GM23338 (cell line): ENCODE measurements around the gene ZNF805. TPM values are rescaled to one million over a fixed set of nuclear protein-coding genes. Genes with fewer than 3 reads are reported as not detected.

ENCODE experiments used
- ATAC-seq: fragments of 200-7000 bp; cut with Tn5 transposase; 3 replicates; pipeline ENCODE4 v1.9.1; 2020
- DNase-seq: peaks from one replicate; pipeline ENCODE4 v3.0.0-alpha.2; 2015; ENCODE audit warnings: low spot score
- H2AFZ ChIP-seq: fragments of 200-600 bp; sonication (generic); 2 replicates; pipeline ENCODE4 v1.8.0; 2016; ENCODE audit warnings: antibody characterized with exemption, mild to moderate bottlenecking, moderate library complexity
- H3F3A ChIP-seq: fragments of 200-600 bp; sonication (generic); replicated peaks from 2 replicates; pipeline ENCODE4 v1.8.0; 2017; ENCODE audit warnings: antibody characterized with exemption, mixed run types, low read depth
- H3K27ac ChIP-seq: fragments of 200-600 bp; sonication (generic); 2 replicates; pipeline ENCODE4 v1.6.1; 2016; ENCODE audit warnings: low read depth
- H3K27me3 ChIP-seq: fragments of 200-600 bp; sonication (generic); 2 replicates; pipeline ENCODE4 v1.8.0; 2016; ENCODE audit warnings: mild to moderate bottlenecking, mixed run types, moderate library complexity; ENCODE audit not compliant: insufficient read depth
- H3K36me3 ChIP-seq: fragments of 200-600 bp; sonication (generic); 2 replicates; pipeline ENCODE4 v1.8.0; 2016; ENCODE audit warnings: mild to moderate bottlenecking; ENCODE audit not compliant: insufficient read depth
- H3K4me1 ChIP-seq: fragments of 200-600 bp; sonication (generic); 2 replicates; pipeline ENCODE4 v1.8.0; 2016; ENCODE audit warnings: mild to moderate bottlenecking, moderate library complexity; ENCODE audit not compliant: insufficient read depth
- H3K4me2 ChIP-seq: fragments of 200-600 bp; sonication (generic); 2 replicates; pipeline ENCODE4 v1.7.1; 2017; ENCODE audit warnings: mixed run types
- H3K4me3 ChIP-seq: fragments of 200-600 bp; sonication (generic); 2 replicates; pipeline ENCODE4 v1.6.1; 2016; ENCODE audit warnings: mixed run types
- H3K79me2 ChIP-seq: fragments of 200-600 bp; sonication (generic); replicated peaks from 2 replicates; pipeline ENCODE4 v1.8.0; 2017; ENCODE audit warnings: mild to moderate bottlenecking; ENCODE audit not compliant: insufficient read depth
- H3K9me2 ChIP-seq: fragments of 200-600 bp; sonication (generic); 2 replicates; pipeline ENCODE4 v1.8.0; 2017; ENCODE audit not compliant: insufficient read depth
- H4K20me1 ChIP-seq: fragments of 200-600 bp; sonication (generic); replicated peaks from 2 replicates; pipeline ENCODE4 v1.8.0; 2017; ENCODE audit warnings: mild to moderate bottlenecking; ENCODE audit not compliant: insufficient read depth
- H3K27ac Mint-ChIP-seq: 2 replicates; pipeline ENCODE4 v1.8.0; 2020; ENCODE audit warnings: inconsistent platforms, mild to moderate bottlenecking, moderate library complexity, mixed read lengths
- H3K27me3 Mint-ChIP-seq: 3 replicates; pipeline ENCODE4 v1.8.0; 2022; ENCODE audit warnings: low read depth, mild to moderate bottlenecking, moderate library complexity, mixed read lengths, inconsistent platforms; ENCODE audit not compliant: insufficient read depth, poor library complexity
- H3K36me3 Mint-ChIP-seq: 3 replicates; pipeline ENCODE4 v1.8.0; 2021; ENCODE audit warnings: low read depth, mild to moderate bottlenecking, inconsistent platforms, moderate library complexity, mixed read lengths
- H3K4me1 Mint-ChIP-seq: 3 replicates; pipeline ENCODE4 v1.8.0; 2020; ENCODE audit warnings: mild to moderate bottlenecking, inconsistent platforms, mixed read lengths
- H3K4me3 Mint-ChIP-seq: 3 replicates; pipeline ENCODE4 v1.8.0; 2021; ENCODE audit warnings: moderate library complexity, mild to moderate bottlenecking, inconsistent platforms, mixed read lengths
- H3K9me3 Mint-ChIP-seq: 3 replicates; pipeline ENCODE4 v1.8.0; 2020; ENCODE audit warnings: moderate library complexity, mild to moderate bottlenecking, inconsistent platforms, mixed read lengths
- CREB1 ChIP-seq: fragments of 250-450 bp; sonication (Bioruptor Pico); IDR thresholded peaks from 2 replicates; pipeline ENCODE4 v1.5.0; 2020; ENCODE audit warnings: low read depth, mild to moderate bottlenecking, moderate library complexity
- CTCF ChIP-seq, 2 experiments: fragments of 200-600 bp in 1 of 2; sonication (generic) in 1 of 2; conservative IDR thresholded peaks; 2 replicates each; pipeline versions ENCODE4 v1.5.1 to v1.6.1; 2016 to 2017; ENCODE audit warnings: antibody characterized with exemption in 2 of 2, low read depth in 2 of 2, mild to moderate bottlenecking in 2 of 2, moderate library complexity in 1 of 2
- ETS1 ChIP-seq: IDR thresholded peaks from 2 replicates; pipeline ENCODE4 v1.6.1; 2016; ENCODE audit warnings: antibody characterized with exemption
- EZH2 ChIP-seq: fragments of 200-600 bp; sonication (generic); IDR thresholded peaks from one replicate; pipeline ENCODE4 v1.8.0; 2017; ENCODE audit warnings: antibody characterized with exemption, mild to moderate bottlenecking, low read depth; ENCODE audit not compliant: unreplicated experiment
- EZH2phosphoT487 ChIP-seq: fragments of 200-600 bp; sonication (generic); IDR thresholded peaks from one replicate; pipeline ENCODE4 v1.8.1; 2018; ENCODE audit warnings: antibody characterized with exemption; ENCODE audit not compliant: unreplicated experiment
- JUNB ChIP-seq: IDR thresholded peaks from one replicate; pipeline ENCODE4 v1.6.1; 2016; ENCODE audit warnings: antibody characterized with exemption; ENCODE audit not compliant: unreplicated experiment
- NANOG ChIP-seq: IDR thresholded peaks from 2 replicates; pipeline ENCODE4 v1.6.1; 2016; ENCODE audit warnings: antibody characterized with exemption, borderline replicate concordance
- POLR2AphosphoS5 ChIP-seq: IDR thresholded peaks from 2 replicates; pipeline ENCODE4 v1.6.1; 2016; ENCODE audit warnings: antibody characterized with exemption, low read depth
- STAT1 ChIP-seq: IDR thresholded peaks from one replicate; pipeline ENCODE4 v1.6.1; 2016; ENCODE audit warnings: antibody characterized with exemption; ENCODE audit not compliant: unreplicated experiment
- ZNF114 ChIP-seq: fragments of 250-450 bp; sonication (Bioruptor Pico); IDR thresholded peaks from 2 replicates; pipeline ENCODE4 v1.5.0; 2020; ENCODE audit warnings: mild to moderate bottlenecking, moderate library complexity
- ZNF331 ChIP-seq: fragments of 250-450 bp; sonication (Bioruptor Pico); IDR thresholded peaks from 2 replicates; pipeline ENCODE4 v1.5.0; 2020; ENCODE audit warnings: low read depth, mild to moderate bottlenecking, moderate library complexity
- ZNF462 ChIP-seq: fragments of 250-450 bp; sonication (Bioruptor Pico); IDR thresholded peaks from 2 replicates; pipeline ENCODE4 v1.5.0; 2020; ENCODE audit warnings: mild to moderate bottlenecking, moderate library complexity
- polyA plus RNA-seq: library from polyadenylated mRNA; unstranded; fragments of >200 nt; fragmentation: Nextera tagmentation; extraction: Ambion mirVana; gene quantifications from 2 replicates; pipeline ENCODE4 v1.2.1, GENCODE V29; 2016
- total RNA-seq: library from RNA; depleted of rRNA; stranded (reverse); fragments of >200 nt; shearing (Covaris generic); gene quantifications from 2 replicates; pipeline ENCODE4 v1.2.3, GENCODE V29; 2014
- TF ChIP-seq, protein P1 (sequence below): IDR thresholded peaks from one replicate; pipeline ENCODE4 v1.6.1; 2018; ENCODE audit warnings: antibody characterized with exemption; ENCODE audit not compliant: unreplicated experiment

Gene ZNF805
- total and polyA plus RNA-seq, 2 experiments from 2014 or later: 1.7 to 19.0 TPM

GRCh38 chr19:57279418-57280164 is 39.2 kb downstream of the ZNF805 start:
- Mint-ChIP-seq H3K27me3 (peaks cover 9% of the 10 kb centered on the region), H3K27ac (no peak overlapping the region), H3K9me3 (no peaks in the 10 kb centered on the region; the same call in 2 of the 3 replicates), H3K4me3 (no peak overlapping the region), H3K4me1 (peaks cover 11% of the 10 kb centered on the region), H3K36me3 (peaks cover 33% of the 10 kb centered on the region)
- H3F3A ChIP-seq: no peaks in the 10 kb centered on the region
- peak; percentile 91 for ATAC-seq
- peak overlapping the region; percentile 80 for H3K4me2 ChIP-seq
- peaks cover 42% of the 10 kb centered on the region for H3K79me2 ChIP-seq
- DNase-seq: peak; percentile 98
- TF ChIP-seq EZH2phosphoT487 (no peak), ZNF331 (no peak), ZNF462 (no peak), ZNF114 (CRISPR knock-in tag) (no peak), STAT1 (no peak), CREB1 (peak; percentile 60), EZH2 (no peak), POLR2AphosphoS5 (peak; percentile 73), ETS1 (0 out of 2 replicates have a peak, but pooled peaks have one; percentile 44), NANOG (no peak), CTCF (conservative IDR thresholded peaks at IDR 0.05; ENCODE audit: low read depth in 2 of 2) (peak; percentile 19 to 44; a peak in 2 of 4 replicates), JUNB (no peak)
- TF ChIP-seq, protein P1, sequence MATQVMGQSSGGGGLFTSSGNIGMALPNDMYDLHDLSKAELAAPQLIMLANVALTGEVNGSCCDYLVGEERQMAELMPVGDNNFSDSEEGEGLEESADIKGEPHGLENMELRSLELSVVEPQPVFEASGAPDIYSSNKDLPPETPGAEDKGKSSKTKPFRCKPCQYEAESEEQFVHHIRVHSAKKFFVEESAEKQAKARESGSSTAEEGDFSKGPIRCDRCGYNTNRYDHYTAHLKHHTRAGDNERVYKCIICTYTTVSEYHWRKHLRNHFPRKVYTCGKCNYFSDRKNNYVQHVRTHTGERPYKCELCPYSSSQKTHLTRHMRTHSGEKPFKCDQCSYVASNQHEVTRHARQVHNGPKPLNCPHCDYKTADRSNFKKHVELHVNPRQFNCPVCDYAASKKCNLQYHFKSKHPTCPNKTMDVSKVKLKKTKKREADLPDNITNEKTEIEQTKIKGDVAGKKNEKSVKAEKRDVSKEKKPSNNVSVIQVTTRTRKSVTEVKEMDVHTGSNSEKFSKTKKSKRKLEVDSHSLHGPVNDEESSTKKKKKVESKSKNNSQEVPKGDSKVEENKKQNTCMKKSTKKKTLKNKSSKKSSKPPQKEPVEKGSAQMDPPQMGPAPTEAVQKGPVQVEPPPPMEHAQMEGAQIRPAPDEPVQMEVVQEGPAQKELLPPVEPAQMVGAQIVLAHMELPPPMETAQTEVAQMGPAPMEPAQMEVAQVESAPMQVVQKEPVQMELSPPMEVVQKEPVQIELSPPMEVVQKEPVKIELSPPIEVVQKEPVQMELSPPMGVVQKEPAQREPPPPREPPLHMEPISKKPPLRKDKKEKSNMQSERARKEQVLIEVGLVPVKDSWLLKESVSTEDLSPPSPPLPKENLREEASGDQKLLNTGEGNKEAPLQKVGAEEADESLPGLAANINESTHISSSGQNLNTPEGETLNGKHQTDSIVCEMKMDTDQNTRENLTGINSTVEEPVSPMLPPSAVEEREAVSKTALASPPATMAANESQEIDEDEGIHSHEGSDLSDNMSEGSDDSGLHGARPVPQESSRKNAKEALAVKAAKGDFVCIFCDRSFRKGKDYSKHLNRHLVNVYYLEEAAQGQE: peak; percentile 35
- H3K27ac ChIP-seq: peak overlapping the region; percentile 99
- H3K4me3 ChIP-seq: peak overlapping the region; percentile 68
- H3K4me1 ChIP-seq: peaks cover 13% of the 10 kb centered on the region
- H3K9me2 ChIP-seq: no peaks in the 10 kb centered on the region
- H2AFZ ChIP-seq: no peak overlapping the region
- H3K36me3 ChIP-seq: peaks cover 4% of the 10 kb centered on the region
- no peaks in the 10 kb centered on the region for H3K27me3 ChIP-seq
- H4K20me1 ChIP-seq: peaks cover 25% of the 10 kb centered on the region; the same call in 1 of the 2 replicates
